ENCODE measurements around the gene KLRC3. TPM values are rescaled to one million over a fixed set of nuclear protein-coding genes. Genes with fewer than 3 reads are reported as not detected.

KLRC3 gene
- polyA plus RNA-seq, 3 donors, result 0.17 to 0.27 TPM; not detected in 1

Other genes with a start within 250 kb of the KLRC3 start
- 1 to 10 TPM in 2 of 3 donors, under 1 TPM in 1; 0.06 to 4.9 (median 2.4) TPM for gene OLR1, start 248.5 kb downstream of the KLRC3 start, polyA plus RNA-seq
- under 1 TPM in 2 of 3 donors, not detected in 1; 0.06 to 0.11 TPM for gene TMEM52B, start 241.6 kb downstream of the KLRC3 start, polyA plus RNA-seq
- 100 to 1,000 TPM; 124 to 212 (median 125) TPM for gene GABARAPL1, start 207.7 kb downstream of the KLRC3 start, polyA plus RNA-seq
- gene KLRD1, start 112.7 kb downstream of the KLRC3 start, polyA plus RNA-seq, result 1 to 10 TPM in 1 of 3 donors, under 1 TPM in 2; 0.16 to 1.3 (median 0.42) TPM
- gene KLRK1, start 30.6 kb downstream of the KLRC3 start, polyA plus RNA-seq, result 1 to 10 TPM in 2 of 3 donors, under 1 TPM in 1; 0.84 to 2.0 (median 1.6) TPM
- gene KLRC4, start 10.8 kb downstream of the KLRC3 start, polyA plus RNA-seq, result under 1 TPM in 1 of 3 donors, not detected in 2; 0.18 TPM
- under 1 TPM in 2 of 3 donors, not detected in 1; 0.06 to 0.30 TPM for gene KLRC2, start 15.4 kb upstream of the KLRC3 start, polyA plus RNA-seq
- gene KLRC1, start 32.8 kb upstream of the KLRC3 start, polyA plus RNA-seq, result under 1 TPM in 2 of 3 donors, not detected in 1; 0.12 to 0.79 TPM
- gene EIF2S3B, start 85.3 kb upstream of the KLRC3 start, polyA plus RNA-seq, result under 1 TPM; 0.41 to 0.79 (median 0.51) TPM
- gene MAGOHB, start 193.0 kb upstream of the KLRC3 start, polyA plus RNA-seq, result 10 to 100 TPM in 2 of 3 donors, 1 to 10 TPM in 1; 6.8 to 18.7 (median 12.3) TPM

All from adipose tissue (tissue), 3 donors.